Mesodermal cell (in vitro differentiated cells): ENCODE results near the gene DNTTIP2.
A peak's percentile ranks its signal among the peaks of the same experiment; 100 is the strongest.

ENCODE experiments used
- H3K27ac ChIP-seq: 2 replicates; pipeline ENCODE4 v1.7.0; 2013; ENCODE audit warnings: mild to moderate bottlenecking, low read depth, low read length, moderate library complexity; ENCODE audit not compliant: severe bottlenecking
- H3K36me3 ChIP-seq: 2 replicates; pipeline ENCODE4 v1.7.1; 2013; ENCODE audit warnings: mild to moderate bottlenecking, low read length, moderate library complexity; ENCODE audit not compliant: control insufficient read depth, insufficient read depth
- H3K4me1 ChIP-seq: one replicate; pipeline ENCODE4 v1.7.1; 2013; ENCODE audit warnings: mild to moderate bottlenecking, low read length; ENCODE audit not compliant: insufficient read depth, control insufficient read depth, poor library complexity, severe bottlenecking
- H3K4me3 ChIP-seq: 2 replicates; pipeline ENCODE4 v1.7.0; 2013; ENCODE audit warnings: low read length, control low read depth, mild to moderate bottlenecking; ENCODE audit not compliant: insufficient read depth, poor library complexity, severe bottlenecking; ENCODE audit errors: extremely low read depth
- H3K9me3 ChIP-seq: 2 replicates; pipeline ENCODE4 v1.7.1; 2013; ENCODE audit warnings: mild to moderate bottlenecking, low read length, moderate library complexity; ENCODE audit not compliant: control insufficient read depth
- WGBS, 2 experiments: methylation state at CpG; one replicate each; pipeline ENCODE4 v1.1.5; 2013; ENCODE audit warnings: missing lambda C conversion rate in 2 of 2; ENCODE audit not compliant: insufficient coverage in 2 of 2; 5-methylcytosine and 5-hydroxymethylcytosine counted together

Gene DNTTIP2

GRCh38 chr1:93822730-93823425 is 56.1 kb downstream of the DNTTIP2 start:
- H3K36me3 ChIP-seq = no peaks in the 10 kb centered on the region
- no peaks in the 10 kb centered on the region for H3K9me3 ChIP-seq
- H3K27ac ChIP-seq = no peak overlapping the region
- H3K4me1 ChIP-seq = peaks cover 31% of the 10 kb centered on the region
- H3K4me3 ChIP-seq = no peak overlapping the region
- 100% methylated on average over 2 of the region's 2 CpGs; no CpG with 5 or more reads in 1 of the 2 experiments for WGBS, 2 experiments

- Histone ChIP-seq H3K4me1 (peaks cover 39% of the 10 kb centered on the region), H3K27ac (peak overlapping the region; percentile 78), H3K9me3 (no peaks in the 10 kb centered on the region), H3K36me3 (no peaks in the 10 kb centered on the region), H3K4me3 (no peak overlapping the region)
- WGBS, 2 experiments = 100% methylated on average over 3 of the region's 4 CpGs; no CpG with 5 or more reads in 1 of the 2 experiments
Measured at GRCh38 chr1:93821423-93822144, 57.4 kb downstream of the DNTTIP2 start.

- 17 to 28% methylated on average over 4 to 5 of the region's 10 CpGs for WGBS, 2 experiments
- peak overlapping the region; percentile 78 for H3K27ac ChIP-seq
- no peaks in the 10 kb centered on the region for H3K36me3 ChIP-seq
- H3K4me1 ChIP-seq = peaks cover 47% of the 10 kb centered on the region
- no peak overlapping the region for H3K4me3 ChIP-seq
- no peaks in the 10 kb centered on the region for H3K9me3 ChIP-seq
Measured at GRCh38 chr1:93820554-93821422, 58.2 kb downstream of the DNTTIP2 start.

- Histone ChIP-seq H3K4me1 (peaks cover 66% of the 10 kb centered on the region), H3K27ac (no peak overlapping the region), H3K4me3 (no peak overlapping the region), H3K36me3 (no peaks in the 10 kb centered on the region), H3K9me3 (no peaks in the 10 kb centered on the region)
Measured at GRCh38 chr1:93818570-93818959, 60.4 kb downstream of the DNTTIP2 start.

- Histone ChIP-seq H3K4me1 (peaks cover 72% of the 10 kb centered on the region), H3K4me3 (no peak overlapping the region), H3K36me3 (no peaks in the 10 kb centered on the region), H3K27ac (peak overlapping the region; percentile 76), H3K9me3 (no peaks in the 10 kb centered on the region)
- 81 to 90% methylated on average over 9 of the region's 12 CpGs for WGBS, 2 experiments
Measured at GRCh38 chr1:93817819-93818569, 61.0 kb downstream of the DNTTIP2 start.

- H3K36me3 ChIP-seq = no peaks in the 10 kb centered on the region
- H3K9me3 ChIP-seq = no peaks in the 10 kb centered on the region
- WGBS, 2 experiments = 82 to 83% methylated on average over 2 to 3 of the region's 3 CpGs
- peaks cover 69% of the 10 kb centered on the region for H3K4me1 ChIP-seq
- peak overlapping the region; percentile 76 for H3K27ac ChIP-seq
- no peak overlapping the region for H3K4me3 ChIP-seq
Measured at GRCh38 chr1:93816970-93817678, 61.9 kb downstream of the DNTTIP2 start.
